GM12878 (cell line): Measurements from ENCODE around the gene SHB. TPM values are rescaled to one million over a fixed set of nuclear protein-coding genes. Genes with fewer than 3 reads are reported as not detected.
A peak's percentile ranks its signal among the peaks of the same experiment; 100 is the strongest.

Experiments
- ATAC-seq: fragments of 200-7000 bp; cut with Tn5 transposase; 3 replicates; pipeline ENCODE4 v1.9.1; 2020; ENCODE audit warnings: mild to moderate bottlenecking, moderate library complexity
- BruUV-seq: library from RNA; stranded (reverse); fragments of 400-500 nt; replicated peaks from 2 replicates; lab custom pipeline; 2021; lab: Mats Ljungman, UMichigan
- CTCF ChIA-PET: fragments of 300-600 bp; sonication (Branson Sonifier 250); formaldehyde crosslinking; extraction: SDS; loops from one replicate; lab custom pipeline; 2021; ENCODE audit warnings: inconsistent platforms; lab: Yijun Ruan, JAX
- POLR2A ChIA-PET: fragments of 350-600 bp; formaldehyde crosslinking; extraction: SDS; loops from one replicate; lab custom pipeline; 2021; ENCODE audit warnings: inconsistent platforms; lab: Charles Lee
- RAD21 ChIA-PET: fragments of 300-600 bp; sonication (Branson Sonifier 250); formaldehyde crosslinking; loops from one replicate; lab custom pipeline; 2023; ENCODE audit warnings: antibody characterized with exemption; ENCODE audit not compliant: unreplicated experiment; lab: Charles Lee
- SMC1A ChIA-PET: fragments of 300-600 bp; sonication (Branson Sonifier 250); formaldehyde crosslinking; loops from one replicate; lab custom pipeline; 2023; ENCODE audit not compliant: unreplicated experiment, uncharacterized antibody; lab: Charles Lee
- DNase-seq: peaks from one replicate; pipeline ENCODE4 v3.0.0-alpha.2; 2011; ENCODE audit warnings: low read depth, low spot score
- FAIRE-seq: peaks from 3 replicates; lab custom pipeline; 2011; peaks lifted over from hg19 to GRCh38; lab: Jason Lieb, UNC
- H2AFZ ChIP-seq: 2 replicates; pipeline ENCODE4 v1.6.0; 2011; ENCODE audit warnings: low read depth, low read length, control low read depth; ENCODE audit not compliant: control insufficient read depth
- H3K27ac ChIP-seq: 2 replicates; pipeline ENCODE4 v1.5.1; 2011; ENCODE audit warnings: control low read depth; ENCODE audit not compliant: control insufficient read depth, insufficient read depth
- H3K27me3 ChIP-seq, 2 experiments: replicated peaks in 1 of 2; 2 replicates each; pipeline versions ENCODE4 v1.6.0 to v1.6.1; 2011; ENCODE audit warnings: low read length in 1 of 2; ENCODE audit not compliant: control insufficient read depth in 2 of 2, insufficient read depth in 2 of 2
- H3K36me3 ChIP-seq, 2 experiments: 2 replicates each; pipeline ENCODE4 v1.5.1; 2011; ENCODE audit warnings: low read length in 1 of 2; ENCODE audit not compliant: control insufficient read depth in 2 of 2, insufficient read depth in 2 of 2
- H3K4me1 ChIP-seq: 2 replicates; pipeline ENCODE4 v1.6.1; 2011; ENCODE audit warnings: mild to moderate bottlenecking, low read length, moderate library complexity, mixed read lengths; ENCODE audit not compliant: control insufficient read depth, insufficient read depth
- H3K4me2 ChIP-seq: 2 replicates; pipeline ENCODE4 v1.6.0; 2011; ENCODE audit warnings: control low read depth; ENCODE audit not compliant: control insufficient read depth, insufficient read depth
- H3K4me3 ChIP-seq: fragments of 200-600 bp; sonication (generic); 2 replicates; pipeline ENCODE4 v1.5.1; 2016
- H3K79me2 ChIP-seq: 2 replicates; pipeline ENCODE4 v1.6.0; 2011; ENCODE audit warnings: low read length; ENCODE audit not compliant: control insufficient read depth, insufficient read depth
- H3K9ac ChIP-seq: 2 replicates; pipeline ENCODE4 v1.8.0; 2011; ENCODE audit warnings: low read length, control low read depth, mixed read lengths; ENCODE audit not compliant: control insufficient read depth, insufficient read depth
- H3K9me3 ChIP-seq: replicated peaks from 3 replicates; pipeline ENCODE4 v1.5.1; 2011; ENCODE audit warnings: mild to moderate bottlenecking, low read length; ENCODE audit not compliant: control insufficient read depth, insufficient read depth
- H4K20me1 ChIP-seq: 2 replicates; pipeline ENCODE4 v1.6.0; 2011; ENCODE audit not compliant: control insufficient read depth, insufficient read depth
- CBX5 ChIP-seq: sonication (generic); IDR thresholded peaks from 2 replicates; pipeline ENCODE4 v1.6.1; 2016; ENCODE audit warnings: low read depth, moderate library complexity, mild to moderate bottlenecking, inconsistent platforms
- CHD2 ChIP-seq: IDR thresholded peaks from 2 replicates; pipeline ENCODE4 v1.6.1; 2011; ENCODE audit warnings: low read depth, low read length, improper control_type of control experiment, borderline replicate concordance
- FOXK2 ChIP-seq: fragments of 450-650 bp; IDR thresholded peaks from 2 replicates; pipeline ENCODE4 v1.6.1; 2017; ENCODE audit warnings: mild to moderate bottlenecking, moderate library complexity
- HCFC1 ChIP-seq: fragments of 150-350 bp; IDR thresholded peaks from 2 replicates; pipeline ENCODE4 v1.6.1; 2014; ENCODE audit warnings: low read length
- MYB ChIP-seq: fragments of 150-350 bp; IDR thresholded peaks from 2 replicates; pipeline ENCODE4 v1.6.1; 2014; ENCODE audit warnings: mild to moderate bottlenecking, low read depth, low read length, borderline replicate concordance
- USF1 ChIP-seq: IDR thresholded peaks from 2 replicates; pipeline ENCODE4 v1.6.1; 2011; ENCODE audit warnings: borderline replicate concordance, low read depth, mild to moderate bottlenecking, moderate library complexity, mixed read lengths, low read length; ENCODE audit not compliant: insufficient read depth; ENCODE audit errors: extremely low read length
- YY1 ChIP-seq: IDR thresholded peaks from 2 replicates; pipeline ENCODE4 v1.6.1; 2011; ENCODE audit warnings: low read depth, mild to moderate bottlenecking, low read length
- WGBS: methylation state at CpG from one replicate; pipeline ENCODE4 v1.1.6; 2016; ENCODE audit warnings: low lambda C conversion rate; ENCODE audit not compliant: insufficient replicate concordance, insufficient coverage; ENCODE audit errors: missing lambda C conversion rate; 5-methylcytosine and 5-hydroxymethylcytosine counted together
- in situ Hi-C: fragments of 300-500 bp; cut with MboI; formaldehyde crosslinking; loops from 9 replicates; pipeline ENCODE4 v1.14.3; 2018; ENCODE audit warnings: mixed read lengths
- intact Hi-C: fragments of 100-400 bp; cut with micrococcal nuclease; formaldehyde crosslinking; loops from one replicate; pipeline ENCODE4 v1.14.2; 2022; ENCODE audit not compliant: unreplicated experiment
- polyA plus RNA-seq, 11 experiments: library from polyadenylated mRNA; depleted of rRNA in 4 of 11; unstranded in 6 of 11; stranded (reverse) in 5 of 11; fragments of >200 nt; fragmentation: Nextera tagmentation in 4 of 11; fragmentation: Illumina TruSeq in 1 of 11; extraction: Ambion mirVana in 4 of 11; extraction: Trizol in 1 of 11; gene quantifications; 1 replicate in 1 of 11; 2 replicates in 10 of 11; pipeline versions ENCODE4 v1.2.1 to v1.2.3, GENCODE V29; 2011 to 2016; ENCODE audit warnings: inconsistent platforms in 2 of 11, missing spikeins in 2 of 11, low read depth in 1 of 11
- total RNA-seq, 4 experiments: library from RNA; depleted of rRNA in 3 of 4; stranded (reverse); fragments of >200 nt in 3 of 4; fragmentation: Illumina TruSeq in 1 of 4; extraction: Trizol in 1 of 4; gene quantifications; 2 replicates each; pipeline versions ENCODE4 v1.2.1 to v1.2.3, GENCODE V29; 2013 to 2021

Gene SHB
- total and polyA plus RNA-seq, 10 of the 15 experiments (the other 5 are each of a cell fraction or from before 2014, with no cell fraction given) = 0.29 to 6.2 (median 1.3) TPM

DNA sequence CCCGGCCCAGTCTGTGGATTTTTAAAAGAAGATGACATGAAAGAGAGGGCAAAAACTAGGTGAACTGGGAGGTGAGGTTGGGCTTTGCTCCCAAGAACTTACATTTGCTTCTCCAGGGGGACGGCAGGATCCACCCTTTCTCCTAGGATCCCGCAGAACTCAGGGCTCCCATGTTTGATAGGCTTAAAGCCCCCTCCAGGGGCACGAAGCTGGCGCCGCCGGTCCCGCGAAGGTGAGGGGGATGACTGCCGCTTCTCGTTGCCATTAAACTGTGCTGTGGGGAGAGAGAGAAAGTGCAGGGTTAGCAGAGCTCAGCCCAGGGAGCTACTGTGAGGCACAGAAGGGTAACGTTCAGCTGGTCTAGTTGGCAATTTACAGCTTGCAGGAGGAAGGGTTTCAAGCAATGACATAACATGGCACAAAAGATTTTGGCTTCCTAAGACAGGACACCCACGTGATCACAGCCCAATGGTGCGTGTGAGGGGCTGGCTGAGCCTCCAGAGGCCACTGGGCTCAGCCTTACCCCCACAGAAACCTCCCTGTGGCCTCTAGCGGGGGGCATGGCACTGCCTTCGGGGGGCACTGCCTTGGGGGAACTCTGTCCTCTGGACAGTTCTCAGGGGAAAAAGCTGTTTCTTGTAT, 113.1 kb downstream of the SHB start:
- Histone ChIP-seq H3K79me2 (no peaks in the 10 kb centered on the region), H3K9me3 (no peaks in the 10 kb centered on the region), H3K27ac (no peak overlapping the region), H4K20me1 (no peaks in the 10 kb centered on the region), H3K4me3 (no peak overlapping the region), H2AFZ (no peak overlapping the region), H3K4me1 (peaks cover 30% of the 10 kb centered on the region), H3K27me3 (no peaks in the 10 kb centered on the region), H3K36me3 (no peaks in the 10 kb centered on the region), H3K4me2 (no peak overlapping the region), H3K9ac (no peak overlapping the region)
- no peak for DNase-seq
- 70% methylated on average over 15 of the region's 16 CpGs for WGBS
- ChIA-PET CTCF (interaction anchor here (0.6 to 1.7 kb wide), 3 partner anchors 11 to 667 kb away, joined by 3 to 7 read pairs (median 3); no protein-coding TSS in a partner anchor), SMC1A (interaction anchor here (1.2 to 2.4 kb wide), 4 partner anchors 38 to 106 kb away, joined by 3 to 10 read pairs (median 4); no protein-coding TSS in a partner anchor), POLR2A (interaction anchor here (1.2 kb wide), 1 partner anchor 108 kb away, joined by 3 read pairs; no protein-coding TSS in a partner anchor), RAD21 (interaction anchor here (1.0 to 1.8 kb wide), 3 partner anchors 11 to 105 kb away, joined by 3 to 6 read pairs (median 4); no protein-coding TSS in a partner anchor)
- FAIRE-seq = no peak
- intact Hi-C loops (no loop called here), in situ Hi-C loops (no loop called here)
- no peak for ATAC-seq
- BruUV-seq = no TSS peak
- peak; percentile 20 for TF ChIP-seq USF1
- no peak for TF ChIP-seq YY1
- TF ChIP-seq MYB = no peak
- no peak for TF ChIP-seq HCFC1
- no peak for TF ChIP-seq CHD2
- no peak for TF ChIP-seq FOXK2
- no peak for TF ChIP-seq CBX5
